NCI-H2029 (cell line): ENCODE data around the gene CCT7.
"Not testable (repeated sequence)": the region's sequence is repeated elsewhere in the genome, so short reads cannot be mapped to it uniquely, and the experiment has no call there.

Source experiments
- DNase-seq: peaks from one replicate; lab custom pipeline; 2025; lab: John Stamatoyannopoulos, UW

Gene CCT7

DNA sequence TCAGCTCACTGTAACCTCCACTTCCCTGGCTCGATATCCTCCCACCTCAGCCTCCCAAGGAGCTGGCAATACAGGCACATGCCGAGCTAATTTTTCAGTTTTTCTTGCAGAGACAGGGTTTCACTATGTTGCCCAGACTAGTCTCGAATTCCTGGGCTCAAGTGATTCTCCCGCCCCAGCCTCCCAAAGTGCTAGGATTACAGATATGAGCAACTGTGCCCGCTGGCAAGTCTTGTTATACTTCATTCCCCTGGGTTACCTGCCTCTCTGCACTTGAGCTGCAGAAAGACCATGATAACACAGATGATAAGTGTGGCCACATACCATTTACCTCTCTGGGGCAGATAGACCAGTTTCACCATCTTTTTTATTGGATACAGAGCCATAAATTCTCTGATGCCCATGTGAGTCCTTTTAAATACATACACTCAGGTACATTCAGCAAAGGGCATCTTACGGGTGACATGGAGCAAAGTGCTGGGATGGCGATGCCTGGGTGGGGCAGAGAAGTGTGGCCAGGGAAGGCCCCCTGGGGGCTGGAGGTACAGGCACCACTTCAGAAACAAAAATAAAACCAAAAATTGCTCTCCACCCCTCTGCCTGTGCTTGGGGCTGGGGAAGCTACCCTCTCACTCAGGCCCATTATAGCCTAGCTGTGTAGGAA lies 20.4 kb downstream of the CCT7 start:
- DNase-seq = no peak

GRCh38 chr2:73255007-73255644 lies 21.0 kb downstream of the CCT7 start:
- no peak for DNase-seq

DNA sequence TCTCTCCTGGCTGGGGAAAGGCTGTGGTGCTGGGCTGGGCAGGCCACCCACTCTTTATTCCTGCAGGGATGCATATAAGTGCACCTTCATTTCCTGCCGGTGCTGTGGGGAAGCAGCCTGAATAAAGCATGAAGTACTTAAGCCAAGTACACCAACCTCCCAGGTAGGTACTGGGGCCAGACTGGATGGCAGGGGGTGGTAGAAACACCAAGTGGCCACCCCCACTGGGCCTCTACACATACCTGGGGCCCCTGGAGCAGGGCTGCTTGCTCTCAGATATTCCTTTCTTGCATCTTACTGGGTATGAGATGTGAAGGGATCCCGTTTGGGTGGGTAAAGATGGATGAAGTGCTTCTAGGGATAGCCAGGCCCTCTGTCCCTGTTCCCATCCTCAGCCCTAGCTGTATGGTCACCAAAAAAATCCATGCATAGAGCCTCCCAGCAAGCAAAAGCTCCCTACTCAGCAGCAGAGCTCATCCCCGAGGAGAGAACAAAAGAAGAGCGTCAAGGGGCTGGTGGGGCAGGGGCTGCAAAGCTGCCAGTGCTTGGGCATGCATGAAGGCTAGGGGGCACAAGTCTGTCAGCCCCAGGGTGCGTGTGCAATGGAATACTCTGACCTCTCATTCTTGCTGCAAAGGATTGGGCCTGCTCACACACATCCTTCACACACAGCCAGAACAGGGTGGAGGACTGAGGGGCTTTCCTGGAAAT lies 22.0 kb downstream of the CCT7 start:
- DNase-seq = no peak

- no peak for DNase-seq
These were observed 22.5 kb downstream of the CCT7 start for GRCh38 chr2:73256618-73256922.

DNA sequence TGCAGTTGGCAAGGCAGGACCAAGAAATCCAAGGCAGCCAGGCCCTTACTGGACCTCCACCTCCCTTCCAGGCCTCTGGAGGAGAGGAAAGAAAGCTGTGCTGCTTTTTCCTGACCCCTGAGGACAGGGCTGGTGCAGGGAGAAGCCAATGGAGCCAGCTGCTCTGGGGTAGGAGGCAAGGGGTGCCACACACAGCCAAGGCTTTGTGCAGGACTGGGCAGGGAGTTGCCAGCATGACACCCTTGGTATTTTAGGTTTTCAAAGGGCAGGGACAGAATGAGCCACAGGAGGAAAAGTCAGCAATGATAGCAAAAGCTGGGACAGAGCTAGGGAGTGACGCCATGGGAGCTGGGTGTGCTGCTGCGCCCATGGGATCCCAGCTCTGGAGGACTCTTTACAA lies 22.9 kb downstream of the CCT7 start:
- no peak for DNase-seq

DNA sequence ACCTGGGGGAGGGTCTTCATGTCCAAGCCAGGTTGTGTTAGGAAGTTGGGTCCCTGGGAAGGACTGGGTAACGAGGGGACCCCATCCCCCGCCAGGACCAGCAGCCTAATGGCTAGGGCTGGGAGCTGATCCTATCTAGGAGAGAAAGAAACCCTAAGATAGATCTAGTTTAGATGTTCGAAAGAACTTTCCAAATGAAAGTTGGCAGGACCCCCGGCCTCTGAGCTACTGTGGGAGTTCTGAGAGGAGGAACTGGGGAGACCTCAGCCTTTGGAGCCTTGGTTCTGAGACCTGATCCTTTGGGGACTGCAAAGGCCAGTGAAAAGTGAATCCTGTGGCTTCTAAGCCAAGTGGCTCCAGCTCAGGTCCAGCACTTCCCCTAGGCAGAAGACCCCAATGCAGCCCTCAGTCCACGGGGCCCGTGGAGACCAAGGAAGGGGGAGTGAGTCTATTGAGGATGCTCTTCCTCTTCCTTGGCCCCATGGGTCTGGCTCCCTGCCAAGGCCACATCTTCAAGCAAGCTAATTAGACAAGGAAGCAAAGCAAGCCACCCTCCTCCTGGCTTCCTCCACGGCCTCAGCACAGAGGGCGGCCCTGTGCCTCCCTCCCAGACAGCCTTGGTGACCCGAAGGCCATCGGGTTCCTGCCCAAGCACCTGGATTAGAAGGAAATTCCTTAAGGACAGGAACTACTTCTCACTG lies 23.5 kb downstream of the CCT7 start:
- no peak for DNase-seq

DNA sequence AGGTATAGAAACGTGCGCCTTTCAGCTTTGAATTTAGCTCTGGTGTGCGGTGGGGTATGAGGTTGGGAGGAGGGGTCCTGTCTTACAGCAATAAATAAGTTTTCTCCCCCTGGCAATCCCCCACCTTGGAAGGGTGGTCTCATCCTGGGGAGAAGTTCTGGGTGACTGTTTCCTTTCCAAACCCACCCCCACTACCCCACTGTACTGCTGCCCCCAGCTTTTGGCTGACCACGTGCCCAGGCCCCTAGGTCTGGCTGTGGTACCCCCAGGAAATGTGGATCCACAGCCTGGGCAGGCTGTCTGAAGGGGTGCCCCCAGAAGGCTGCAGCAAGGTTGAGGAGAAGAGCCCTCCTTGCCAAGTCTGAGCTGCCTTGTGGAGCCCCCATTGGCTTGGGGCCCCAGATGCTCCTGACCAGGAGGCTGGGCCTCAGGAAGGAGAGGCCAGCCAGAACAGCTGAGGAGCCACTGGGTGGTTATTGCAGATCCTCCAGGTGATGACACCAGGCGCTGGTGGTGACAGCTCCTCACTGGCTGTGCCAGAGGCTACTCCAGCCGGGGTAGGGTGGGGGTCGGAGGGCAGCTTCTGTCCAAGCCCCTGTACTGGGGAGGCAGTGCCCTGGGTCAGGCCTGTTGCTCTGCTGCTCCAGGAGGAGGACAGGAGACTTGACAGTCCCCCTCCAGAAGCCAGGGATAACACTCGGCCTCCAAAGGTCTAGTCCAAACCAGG lies 24.2 kb downstream of the CCT7 start:
- no peak for DNase-seq

GRCh38 chr2:73258913-73259215 lies 24.8 kb downstream of the CCT7 start:
- DNase-seq = no peak

DNA sequence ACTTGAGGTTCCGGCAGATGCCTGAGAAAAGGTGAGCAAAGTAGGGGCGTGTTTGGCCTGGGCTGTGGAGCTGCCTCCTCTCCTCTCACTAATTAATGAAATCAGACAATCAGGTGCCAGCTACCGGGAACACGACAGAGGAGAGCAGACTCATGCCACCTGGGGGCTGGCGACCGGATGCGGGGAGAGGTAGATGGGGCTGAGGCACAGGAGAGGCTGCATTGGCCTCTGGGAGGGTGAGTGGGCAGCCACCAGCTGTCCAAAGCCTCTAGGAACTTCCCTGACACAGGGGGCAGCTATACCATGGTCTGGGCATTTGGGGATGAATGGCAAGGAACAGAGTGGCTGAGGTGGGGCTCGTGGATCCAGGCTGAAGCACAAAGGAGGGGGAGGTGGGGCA lies 25.2 kb downstream of the CCT7 start:
- DNase-seq = no peak

DNA sequence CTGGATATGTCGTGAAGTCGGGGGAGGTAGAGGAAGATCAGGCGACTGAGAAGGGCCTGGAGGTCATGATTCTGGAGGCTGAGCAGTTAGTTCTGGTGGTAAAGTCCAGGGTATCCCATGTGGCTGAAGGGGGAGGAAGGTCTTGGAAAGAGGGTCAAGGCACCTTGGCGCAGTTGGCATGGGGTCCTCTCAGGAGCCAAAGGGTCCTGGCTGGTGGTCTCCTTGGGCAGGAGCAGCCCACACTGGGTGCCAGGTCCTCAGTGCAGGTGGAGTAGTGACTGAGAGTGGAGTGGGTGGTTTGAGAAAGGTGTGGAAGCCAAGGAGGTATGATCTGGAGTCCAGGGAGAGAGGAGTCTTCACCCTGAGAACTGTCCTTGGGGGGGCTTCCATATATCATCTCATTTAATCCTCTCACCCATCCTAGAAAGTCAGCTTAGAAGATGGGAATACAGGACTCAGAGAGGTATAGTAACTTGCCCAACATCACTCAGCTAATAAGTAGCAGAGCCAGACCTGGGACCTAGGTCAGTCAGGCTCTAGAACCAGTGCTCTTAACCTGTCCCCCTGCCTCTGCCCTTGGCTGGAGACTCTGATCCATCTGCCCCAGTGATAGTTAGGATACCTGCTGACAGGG lies 25.7 kb downstream of the CCT7 start:
- no peak for DNase-seq

- DNase-seq = no peak
These were observed 26.4 kb downstream of the CCT7 start for GRCh38 chr2:73260338-73260984.

GRCh38 chr2:73262108-73262651 lies 28.1 kb downstream of the CCT7 start:
- DNase-seq = no peak

DNA sequence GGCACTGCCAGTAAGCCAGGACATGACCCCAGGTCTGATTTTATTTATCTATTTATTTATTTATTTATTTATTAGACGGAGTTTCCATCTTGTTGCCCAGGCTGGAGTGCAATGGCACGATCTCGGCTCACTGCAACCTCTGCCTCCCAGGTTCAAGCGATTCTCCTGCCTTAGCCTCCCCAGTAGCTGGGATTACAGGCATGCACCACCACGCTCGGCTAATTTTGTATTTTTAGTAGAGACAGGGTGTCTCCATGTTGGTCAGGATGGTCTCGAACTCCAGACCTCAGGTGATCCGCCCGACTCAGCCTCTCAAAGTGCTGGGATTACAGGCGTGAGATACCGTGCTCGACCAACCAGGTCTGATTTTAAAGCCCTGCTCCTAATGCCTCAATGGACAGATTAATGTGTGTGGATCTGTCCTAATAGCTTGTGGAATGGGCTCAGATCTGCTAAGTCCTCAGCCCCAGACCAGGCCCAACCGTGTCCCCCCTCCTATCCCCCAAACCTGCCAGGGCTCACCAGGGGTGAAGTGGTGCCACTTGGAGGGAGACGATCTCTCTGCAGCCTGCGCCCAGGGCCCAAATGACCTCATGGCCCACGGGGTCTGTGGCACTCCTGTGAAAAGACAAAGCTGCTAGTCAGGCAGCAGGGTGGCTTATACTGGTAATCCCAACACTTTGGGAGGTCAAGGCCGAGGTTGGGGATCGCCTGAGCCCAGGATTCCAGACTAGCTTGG lies 28.8 kb downstream of the CCT7 start:
- DNase-seq = not testable (repeated sequence)

DNA sequence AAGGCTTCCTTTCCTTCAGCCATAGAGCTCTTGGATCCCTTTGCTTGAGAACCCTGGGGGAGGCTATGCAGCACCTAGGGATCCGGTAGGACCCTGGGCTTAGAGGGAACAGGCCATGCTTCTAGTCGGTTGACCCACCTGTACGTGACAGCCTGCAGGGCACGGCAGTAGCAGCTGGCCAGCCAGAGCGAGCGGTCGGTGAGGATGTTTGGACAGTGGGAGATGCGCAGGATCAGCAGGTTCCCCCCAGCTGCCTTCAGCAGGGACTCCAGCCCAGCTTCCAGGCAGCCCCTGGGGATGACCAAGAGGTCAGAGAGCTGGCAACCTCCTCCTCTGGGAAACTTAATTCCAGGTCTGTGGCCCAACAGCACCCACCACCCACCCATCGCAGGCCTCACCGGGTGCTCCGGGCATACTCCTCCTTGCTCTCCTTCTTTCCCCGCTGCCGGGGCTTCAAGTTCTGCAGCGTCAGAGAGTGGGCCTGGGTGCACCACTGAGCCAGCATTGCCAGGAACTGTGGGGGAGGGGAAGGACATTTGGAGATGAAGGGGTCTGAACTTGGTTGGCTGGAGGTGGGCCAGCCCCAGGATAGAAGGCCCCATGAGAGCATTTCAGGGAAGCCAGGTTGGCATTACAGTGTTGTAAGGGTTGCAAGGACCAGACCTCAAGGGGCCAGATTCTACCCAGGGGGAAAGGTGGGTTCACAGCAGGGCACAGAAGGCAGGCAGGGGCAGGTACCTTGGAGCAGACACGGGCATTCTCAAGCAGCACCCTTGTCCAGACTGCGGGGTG lies 29.6 kb downstream of the CCT7 start:
- DNase-seq = no peak

DNA sequence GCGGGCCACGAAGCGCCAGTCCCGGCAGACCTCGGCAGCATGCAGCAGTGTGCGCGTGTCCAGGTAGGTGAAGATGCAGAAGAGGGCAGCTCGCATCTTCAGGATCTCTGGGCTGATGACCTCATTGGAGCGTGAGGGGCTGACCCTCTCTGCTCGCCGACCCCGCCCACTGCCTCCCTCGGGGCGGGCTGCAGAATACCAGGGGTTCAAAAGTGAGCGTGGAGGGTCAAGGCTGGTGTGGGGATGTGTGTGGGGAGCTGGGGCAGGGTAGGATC lies 30.2 kb downstream of the CCT7 start:
- DNase-seq = no peak

GRCh38 chr2:73264783-73265182 lies 30.7 kb downstream of the CCT7 start:
- no peak for DNase-seq

DNA sequence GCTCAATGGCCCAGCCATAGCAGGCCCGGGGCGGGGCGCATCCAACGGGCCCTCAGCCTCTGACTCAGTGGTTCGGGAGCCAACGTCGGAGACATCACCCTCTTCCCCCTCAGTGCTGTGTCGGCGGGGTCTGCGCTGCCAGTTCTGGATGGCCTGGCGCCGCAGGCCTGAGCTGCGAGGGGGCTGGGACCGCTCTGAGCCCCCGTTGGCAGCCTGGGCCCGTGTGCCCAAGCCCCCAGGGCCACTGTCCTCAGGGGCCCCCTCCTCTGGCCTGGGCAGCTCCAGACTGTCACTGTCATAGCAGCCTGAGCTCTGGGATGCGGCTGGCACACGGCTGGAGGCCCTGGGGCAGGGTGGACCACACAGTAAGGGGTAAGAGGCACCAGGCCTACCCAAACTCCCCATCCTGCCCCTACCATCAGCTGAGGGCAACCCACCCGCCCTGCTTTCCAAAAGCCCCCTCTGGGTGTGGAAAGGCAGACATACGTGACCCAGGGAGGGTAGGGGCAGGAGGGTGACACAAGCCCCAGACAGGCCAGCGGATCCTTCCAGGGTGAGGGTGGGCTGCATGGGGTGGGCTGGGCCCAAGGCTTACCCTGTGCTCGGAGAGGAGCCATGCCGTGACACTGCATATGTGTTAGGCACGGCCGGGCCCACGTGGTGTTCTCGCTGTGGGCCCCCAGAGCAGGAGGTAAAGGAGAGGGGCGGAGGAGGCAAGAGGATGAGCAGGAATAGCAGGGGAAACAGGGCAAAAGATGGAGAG lies 31.4 kb downstream of the CCT7 start:
- DNase-seq = no peak

- no peak for DNase-seq
These were observed 32.2 kb downstream of the CCT7 start for GRCh38 chr2:73266061-73266901.
